H9 (cell line): Measurements from ENCODE around the gene FRAS1. TPM values are rescaled to one million over a fixed set of nuclear protein-coding genes. Genes with fewer than 3 reads are reported as not detected.

Source experiments
- DNase-seq: peaks from one replicate; pipeline ENCODE4 v3.0.0-alpha.2; 2017
- H2AFZ ChIP-seq: one replicate; pipeline ENCODE4 v1.6.1; 2013; ENCODE audit warnings: mild to moderate bottlenecking, low read length, control low read depth, moderate library complexity
- H2AK5ac ChIP-seq: 2 replicates; pipeline ENCODE4 v1.6.1; 2013; ENCODE audit warnings: low read length, control low read depth, mixed read lengths; ENCODE audit not compliant: insufficient read length
- H2BK120ac ChIP-seq: one replicate; pipeline ENCODE4 v1.6.1; 2013; ENCODE audit warnings: low read depth, mild to moderate bottlenecking, low read length, control low read depth, inconsistent platforms; ENCODE audit not compliant: poor library complexity, severe bottlenecking
- H2BK12ac ChIP-seq: 2 replicates; pipeline ENCODE4 v1.6.1; 2013; ENCODE audit warnings: low read length, control low read depth, mixed read lengths, low read depth; ENCODE audit not compliant: insufficient read length
- H2BK15ac ChIP-seq: 2 replicates; pipeline ENCODE4 v1.6.1; 2013; ENCODE audit warnings: low read depth, low read length, control low read depth
- H2BK20ac ChIP-seq: one replicate; pipeline ENCODE4 v1.6.1; 2013; ENCODE audit warnings: low read depth, mild to moderate bottlenecking, low read length, control low read depth, inconsistent platforms; ENCODE audit not compliant: poor library complexity, severe bottlenecking
- H2BK5ac ChIP-seq: 2 replicates; pipeline ENCODE4 v1.6.1; 2013; ENCODE audit warnings: low read length, control low read depth, mixed read lengths; ENCODE audit not compliant: insufficient read length
- H3K14ac ChIP-seq: 2 replicates; pipeline ENCODE4 v1.6.1; 2013; ENCODE audit warnings: low read length, control low read depth; ENCODE audit not compliant: insufficient read depth
- H3K18ac ChIP-seq: 2 replicates; pipeline ENCODE4 v1.6.1; 2013; ENCODE audit warnings: low read depth, mild to moderate bottlenecking, mixed read lengths, low read length, control low read depth; ENCODE audit not compliant: insufficient read length
- H3K23ac ChIP-seq: 2 replicates; pipeline ENCODE4 v1.6.1; 2013; ENCODE audit warnings: low read length, control low read depth, mixed read lengths, low read depth; ENCODE audit not compliant: insufficient read length
- H3K23me2 ChIP-seq: 2 replicates; pipeline ENCODE4 v1.6.1; 2013; ENCODE audit warnings: low read depth, mild to moderate bottlenecking, mixed read lengths, low read length, control low read depth; ENCODE audit not compliant: insufficient read length, poor library complexity, severe bottlenecking
- H3K27ac ChIP-seq: 2 replicates; pipeline ENCODE4 v1.5.1; 2013; ENCODE audit warnings: low read length, control low read depth, mixed read lengths, low read depth; ENCODE audit not compliant: insufficient read length
- H3K27me3 ChIP-seq: 2 replicates; pipeline ENCODE4 v1.6.1; 2013; ENCODE audit warnings: low read length, control low read depth, inconsistent platforms; ENCODE audit not compliant: insufficient read depth
- H3K4ac ChIP-seq: 2 replicates; pipeline ENCODE4 v1.6.1; 2013; ENCODE audit warnings: low read depth, mild to moderate bottlenecking, control low read depth, inconsistent platforms, low read length, moderate library complexity
- H3K4me1 ChIP-seq: 2 replicates; pipeline ENCODE4 v1.6.1; 2013; ENCODE audit warnings: low read length, control low read depth, inconsistent platforms; ENCODE audit not compliant: insufficient read depth
- H3K4me2 ChIP-seq: 2 replicates; pipeline ENCODE4 v1.6.1; 2013; ENCODE audit warnings: low read length, control low read depth, mixed read lengths; ENCODE audit not compliant: insufficient read length, insufficient read depth
- H3K56ac ChIP-seq: 2 replicates; pipeline ENCODE4 v1.6.1; 2013; ENCODE audit warnings: low read depth, mild to moderate bottlenecking, mixed read lengths, low read length, control low read depth; ENCODE audit not compliant: insufficient read length
- H3K79me1 ChIP-seq: 2 replicates; pipeline ENCODE4 v1.6.1; 2013; ENCODE audit warnings: low read depth, mild to moderate bottlenecking, moderate library complexity, low read length, control low read depth, inconsistent platforms; ENCODE audit not compliant: insufficient read depth, poor library complexity, severe bottlenecking
- H3K79me2 ChIP-seq: 2 replicates; pipeline ENCODE4 v1.6.1; 2013; ENCODE audit warnings: low read length, control low read depth, inconsistent platforms; ENCODE audit not compliant: insufficient read depth
- H3K9ac ChIP-seq: 2 replicates; pipeline ENCODE4 v1.6.1; 2013; ENCODE audit warnings: low read length, control low read depth, mixed read lengths; ENCODE audit not compliant: insufficient read length; ENCODE audit errors: extremely low read depth
- H3K9me3 ChIP-seq: one replicate; pipeline ENCODE4 v1.6.1; 2013; ENCODE audit warnings: low read depth, low read length, inconsistent platforms; ENCODE audit not compliant: control insufficient read depth
- H3T11ph ChIP-seq: one replicate; pipeline ENCODE4 v1.6.1; 2013; ENCODE audit warnings: mild to moderate bottlenecking, low read length, control low read depth, inconsistent platforms
- H4K20me1 ChIP-seq: one replicate; pipeline ENCODE4 v1.6.1; 2013; ENCODE audit not compliant: control insufficient read depth, insufficient read length, insufficient read depth
- H4K5ac ChIP-seq: 2 replicates; pipeline ENCODE4 v1.6.1; 2013; ENCODE audit warnings: low read depth, mild to moderate bottlenecking, mixed read lengths, low read length, control low read depth; ENCODE audit not compliant: insufficient read length
- H4K8ac ChIP-seq: replicated peaks from 2 replicates; pipeline ENCODE4 v1.6.1; 2013; ENCODE audit warnings: low read length, control low read depth, mixed read lengths, low read depth; ENCODE audit not compliant: insufficient read length
- H4K91ac ChIP-seq: 2 replicates; pipeline ENCODE4 v1.6.1; 2013; ENCODE audit warnings: low read depth, mild to moderate bottlenecking, moderate library complexity, mixed read lengths, low read length, control low read depth; ENCODE audit not compliant: insufficient read length
- H3K27ac Mint-ChIP-seq, 3 experiments: 2 replicates in 2 of 3; 3 replicates in 1 of 3; pipeline ENCODE4 v1.8.0; 2020 to 2021; ENCODE audit warnings: mixed read lengths in 3 of 3, mild to moderate bottlenecking in 1 of 3, moderate library complexity in 1 of 3
- H3K27me3 Mint-ChIP-seq: 2 replicates; pipeline ENCODE4 v1.8.0; 2021; ENCODE audit warnings: low read depth, mild to moderate bottlenecking, moderate library complexity, mixed read lengths
- H3K36me3 Mint-ChIP-seq, 3 experiments: 2 replicates in 2 of 3; 3 replicates in 1 of 3; pipeline ENCODE4 v1.8.0; 2020 to 2021; ENCODE audit warnings: low read depth in 3 of 3, mixed read lengths in 3 of 3; ENCODE audit not compliant: insufficient read depth in 1 of 3
- H3K4me1 Mint-ChIP-seq, 2 experiments: 2 replicates each; pipeline ENCODE4 v1.8.0; 2020; ENCODE audit warnings: mixed read lengths in 2 of 2
- H3K4me3 Mint-ChIP-seq, 2 experiments: 2 replicates in 1 of 2; 3 replicates in 1 of 2; pipeline ENCODE4 v1.8.0; 2020 to 2021; ENCODE audit warnings: mild to moderate bottlenecking in 2 of 2, mixed read lengths in 2 of 2, moderate library complexity in 1 of 2
- H3K9me3 Mint-ChIP-seq, 2 experiments: 2 replicates in 1 of 2; 3 replicates in 1 of 2; pipeline ENCODE4 v1.8.0; 2020; ENCODE audit warnings: mild to moderate bottlenecking in 2 of 2, mixed read lengths in 2 of 2, moderate library complexity in 1 of 2
- WGBS: extraction: QIAGEN DNeasy Blood & Tissue Kit; methylation state at CpG from one replicate; pipeline ENCODE4 v1.1.7; 2013; ENCODE audit warnings: missing lambda C conversion rate, low lambda C conversion rate, mixed read lengths; ENCODE audit not compliant: insufficient read length; ENCODE audit errors: extremely low coverage; 5-methylcytosine and 5-hydroxymethylcytosine counted together
- total RNA-seq: library from RNA; stranded (reverse); gene quantifications from 2 replicates; pipeline ENCODE4 v1.2.1, GENCODE V29; 2021
- TF ChIP-seq, protein P1 (sequence below): fragments of 200-600 bp; sonication (generic); conservative IDR thresholded peaks from 3 replicates; pipeline ENCODE4 v1.8.0; 2021; ENCODE audit warnings: antibody characterized with exemption, mild to moderate bottlenecking

FRAS1 gene
- total RNA-seq, 1 experiment from 2014 or later = 58.5 TPM

DNA sequence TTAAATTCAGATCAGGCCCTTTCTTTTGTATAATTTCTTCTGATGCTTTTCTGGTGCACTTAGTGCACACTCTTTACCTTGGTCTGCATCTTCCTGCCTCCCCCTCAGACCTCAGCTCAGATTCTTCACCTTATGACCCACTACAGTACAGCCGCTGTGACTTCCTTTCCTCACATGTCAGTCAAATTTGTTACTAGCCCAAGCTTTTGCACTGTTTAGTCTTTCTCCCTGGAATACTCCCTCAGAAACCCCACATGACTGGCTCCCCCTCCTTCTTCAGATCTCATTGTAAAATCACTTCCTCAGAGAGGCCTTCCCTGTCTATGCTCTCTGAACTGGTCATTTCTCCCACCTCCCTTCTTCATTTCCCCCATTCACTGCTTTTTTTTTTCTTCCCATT lies 132.9 kb downstream of the FRAS1 start:
- no CpG with 5 or more reads among the region's 1 CpG for WGBS
- Histone ChIP-seq H4K91ac (no peak overlapping the region), H4K5ac (no peak overlapping the region), H2AFZ (no peak overlapping the region), H4K20me1 (no peaks in the 10 kb centered on the region), H3K9me3 (no peaks in the 10 kb centered on the region), H3K23ac (no peak overlapping the region), H3K4me2 (no peak overlapping the region), H3K23me2 (no peaks in the 10 kb centered on the region), H2BK12ac (no peak overlapping the region), H3K9ac (no peak overlapping the region), H3K79me2 (0 out of 2 replicates have a peak, but pooled peaks cover 2% of the 10 kb centered on the region), H3K18ac (no peak overlapping the region), H2BK5ac (no peak overlapping the region), H2AK5ac (no peak overlapping the region), H3K27me3 (no peaks in the 10 kb centered on the region), H3K4me1 (no peaks in the 10 kb centered on the region), H2BK120ac (no peak overlapping the region), H3K56ac (no peak overlapping the region), H3K27ac (no peak overlapping the region), H3K79me1 (peaks cover 3% of the 10 kb centered on the region), H3K14ac (no peak overlapping the region; the same call in 1 of the 2 replicates), H3T11ph (no peak overlapping the region), H2BK20ac (no peak overlapping the region), H3K4ac (no peak overlapping the region), H2BK15ac (no peak overlapping the region), H4K8ac (no peak overlapping the region)
- Mint-ChIP-seq H3K27me3 (no peaks in the 10 kb centered on the region), H3K4me3 (no peak overlapping the region), H3K9me3 (peaks cover 23 to 24% of the 10 kb centered on the region in 2 experiments), H3K27ac (0 out of 7 replicates have a peak overlapping the region, but pooled peaks of 2 of the 3 experiments have one; percentile 2 to 4), H3K36me3 (peaks cover 19 to 27% (median 25%) of the 10 kb centered on the region in 3 experiments), H3K4me1 (peaks cover 12 to 18% of the 10 kb centered on the region in 2 experiments)
- TF ChIP-seq, protein P1, sequence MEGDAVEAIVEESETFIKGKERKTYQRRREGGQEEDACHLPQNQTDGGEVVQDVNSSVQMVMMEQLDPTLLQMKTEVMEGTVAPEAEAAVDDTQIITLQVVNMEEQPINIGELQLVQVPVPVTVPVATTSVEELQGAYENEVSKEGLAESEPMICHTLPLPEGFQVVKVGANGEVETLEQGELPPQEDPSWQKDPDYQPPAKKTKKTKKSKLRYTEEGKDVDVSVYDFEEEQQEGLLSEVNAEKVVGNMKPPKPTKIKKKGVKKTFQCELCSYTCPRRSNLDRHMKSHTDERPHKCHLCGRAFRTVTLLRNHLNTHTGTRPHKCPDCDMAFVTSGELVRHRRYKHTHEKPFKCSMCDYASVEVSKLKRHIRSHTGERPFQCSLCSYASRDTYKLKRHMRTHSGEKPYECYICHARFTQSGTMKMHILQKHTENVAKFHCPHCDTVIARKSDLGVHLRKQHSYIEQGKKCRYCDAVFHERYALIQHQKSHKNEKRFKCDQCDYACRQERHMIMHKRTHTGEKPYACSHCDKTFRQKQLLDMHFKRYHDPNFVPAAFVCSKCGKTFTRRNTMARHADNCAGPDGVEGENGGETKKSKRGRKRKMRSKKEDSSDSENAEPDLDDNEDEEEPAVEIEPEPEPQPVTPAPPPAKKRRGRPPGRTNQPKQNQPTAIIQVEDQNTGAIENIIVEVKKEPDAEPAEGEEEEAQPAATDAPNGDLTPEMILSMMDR = no peak
- no peak for DNase-seq
